Endodermal cell (in vitro differentiated cells): Measurements from ENCODE around the gene CUX1. TPM values are rescaled to one million over a fixed set of nuclear protein-coding genes. Genes with fewer than 3 reads are reported as not detected.
"Not testable (repeated sequence)": the region's sequence is repeated elsewhere in the genome, so short reads cannot be mapped to it uniquely, and the experiment has no call there.

Experiments
- DNase-seq: peaks from one replicate; pipeline ENCODE4 v3.0.0-alpha.2; 2017
- H3K27ac ChIP-seq: 2 replicates; pipeline ENCODE4 v1.5.1; 2013; ENCODE audit warnings: mild to moderate bottlenecking, low read depth, low read length, moderate library complexity
- H3K27me3 ChIP-seq: 2 replicates; pipeline ENCODE4 v1.6.1; 2013; ENCODE audit warnings: mild to moderate bottlenecking, low read length, moderate library complexity; ENCODE audit not compliant: insufficient read depth, control insufficient read depth, poor library complexity, severe bottlenecking
- H3K36me3 ChIP-seq: 2 replicates; pipeline ENCODE4 v1.7.0; 2013; ENCODE audit warnings: mild to moderate bottlenecking, low read length, moderate library complexity; ENCODE audit not compliant: control insufficient read depth, insufficient read depth
- H3K4me1 ChIP-seq: one replicate; pipeline ENCODE4 v1.7.0; 2013; ENCODE audit warnings: low read length; ENCODE audit not compliant: control insufficient read depth, insufficient read depth
- H3K4me3 ChIP-seq: 2 replicates; pipeline ENCODE4 v1.5.1; 2013; ENCODE audit warnings: mild to moderate bottlenecking, low read length, moderate library complexity
- H3K9ac ChIP-seq: 2 replicates; pipeline ENCODE4 v1.6.1; 2013; ENCODE audit warnings: mild to moderate bottlenecking, low read length, moderate library complexity; ENCODE audit not compliant: poor library complexity, severe bottlenecking; ENCODE audit errors: extremely low read depth
- H3K9me3 ChIP-seq: 2 replicates; pipeline ENCODE4 v1.6.1; 2013; ENCODE audit warnings: mild to moderate bottlenecking, low read length, moderate library complexity; ENCODE audit not compliant: control insufficient read depth
- H3K27ac Mint-ChIP-seq: 2 replicates; pipeline ENCODE4 v1.8.0; 2020; ENCODE audit warnings: mixed read lengths
- H3K27me3 Mint-ChIP-seq: 2 replicates; pipeline ENCODE4 v1.8.0; 2021; ENCODE audit warnings: mild to moderate bottlenecking, mixed read lengths; ENCODE audit not compliant: insufficient read depth
- H3K36me3 Mint-ChIP-seq: 2 replicates; pipeline ENCODE4 v1.8.0; 2020; ENCODE audit warnings: low read depth, mixed read lengths
- H3K4me1 Mint-ChIP-seq: 2 replicates; pipeline ENCODE4 v1.8.0; 2020; ENCODE audit warnings: mixed read lengths
- H3K4me3 Mint-ChIP-seq: 2 replicates; pipeline ENCODE4 v1.8.0; 2020; ENCODE audit warnings: mild to moderate bottlenecking, moderate library complexity, mixed read lengths
- H3K9me3 Mint-ChIP-seq: 2 replicates; pipeline ENCODE4 v1.8.0; 2020; ENCODE audit warnings: mild to moderate bottlenecking, mixed read lengths
- WGBS, 2 experiments: methylation state at CpG; one replicate each; pipeline versions ENCODE4 v1.1.5 to v1.1.7; 2013; ENCODE audit warnings: missing lambda C conversion rate in 2 of 2, mixed read lengths in 1 of 2; ENCODE audit not compliant: insufficient coverage in 1 of 2, insufficient read length in 1 of 2; 5-methylcytosine and 5-hydroxymethylcytosine counted together
- total RNA-seq, 2 donors: library from RNA; stranded (reverse); fragmentation: NEBNext Ultra II Directional in 1 of 2; extraction: Animal tissue kit (Norgen Biotek cat#: 25700) in 1 of 2; gene quantifications; 2 replicates in 1 of 2; 3 replicates in 1 of 2; pipeline ENCODE4 v1.2.1, GENCODE V29; 2021
- TF ChIP-seq, protein P1 (sequence below): fragments of 200-600 bp; sonication (generic); conservative IDR thresholded peaks from 2 replicates; pipeline ENCODE4 v1.5.0; 2021; ENCODE audit warnings: antibody characterized with exemption, mild to moderate bottlenecking

Gene CUX1
- total RNA-seq, 2 donors from 2014 or later: 85.1 to 108 TPM

DNA sequence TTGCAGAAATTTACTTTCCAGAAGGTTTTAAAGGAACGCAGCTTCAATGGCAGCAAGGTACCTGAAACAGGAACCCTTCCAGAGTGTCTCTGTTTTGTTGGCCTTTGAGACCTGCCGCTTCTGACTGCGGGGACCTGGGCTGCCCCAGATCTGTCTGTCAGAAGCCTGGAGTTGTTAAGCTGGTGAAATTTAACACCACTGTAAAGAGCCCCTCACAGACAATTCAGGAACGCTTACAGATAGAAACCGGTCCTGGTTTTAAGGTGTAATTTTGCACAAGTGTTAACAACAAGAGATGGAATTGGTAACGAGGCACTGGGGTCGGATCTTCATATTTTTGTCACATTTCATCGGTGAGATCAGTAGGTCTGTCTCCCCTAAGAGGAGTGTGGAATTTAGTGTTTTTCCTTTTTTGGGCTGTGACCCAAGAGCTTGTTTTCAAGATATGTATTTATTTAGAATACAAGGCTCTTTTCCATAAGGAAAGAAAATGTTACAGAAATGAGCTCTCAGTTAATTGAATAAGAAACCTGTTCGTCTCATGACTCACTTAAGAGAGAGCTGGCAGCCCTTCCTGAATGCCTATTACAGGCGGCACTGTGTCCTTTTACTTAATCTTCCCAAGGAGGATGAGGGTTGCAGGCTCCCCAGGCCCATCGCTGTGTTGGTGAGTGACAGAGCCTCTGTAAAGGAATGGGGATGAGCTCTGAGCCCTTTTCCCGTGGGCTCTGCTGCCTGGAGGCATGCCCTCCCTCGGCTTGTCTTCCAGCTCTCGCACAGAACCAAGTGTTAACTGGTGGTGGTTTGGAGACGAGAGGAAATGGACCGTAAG lies 168.7 kb downstream of the CUX1 start:
- peaks cover 35% of the 10 kb centered on the region for H3K36me3 Mint-ChIP-seq
- H3K4me1 ChIP-seq: peaks cover 9% of the 10 kb centered on the region
- peak; percentile 69 for DNase-seq
- 58 to 70% methylated on average over 11 to 16 of the region's 16 CpGs for WGBS, 2 experiments
- H3K27me3 Mint-ChIP-seq: no peaks in the 10 kb centered on the region
- TF ChIP-seq, protein P1, sequence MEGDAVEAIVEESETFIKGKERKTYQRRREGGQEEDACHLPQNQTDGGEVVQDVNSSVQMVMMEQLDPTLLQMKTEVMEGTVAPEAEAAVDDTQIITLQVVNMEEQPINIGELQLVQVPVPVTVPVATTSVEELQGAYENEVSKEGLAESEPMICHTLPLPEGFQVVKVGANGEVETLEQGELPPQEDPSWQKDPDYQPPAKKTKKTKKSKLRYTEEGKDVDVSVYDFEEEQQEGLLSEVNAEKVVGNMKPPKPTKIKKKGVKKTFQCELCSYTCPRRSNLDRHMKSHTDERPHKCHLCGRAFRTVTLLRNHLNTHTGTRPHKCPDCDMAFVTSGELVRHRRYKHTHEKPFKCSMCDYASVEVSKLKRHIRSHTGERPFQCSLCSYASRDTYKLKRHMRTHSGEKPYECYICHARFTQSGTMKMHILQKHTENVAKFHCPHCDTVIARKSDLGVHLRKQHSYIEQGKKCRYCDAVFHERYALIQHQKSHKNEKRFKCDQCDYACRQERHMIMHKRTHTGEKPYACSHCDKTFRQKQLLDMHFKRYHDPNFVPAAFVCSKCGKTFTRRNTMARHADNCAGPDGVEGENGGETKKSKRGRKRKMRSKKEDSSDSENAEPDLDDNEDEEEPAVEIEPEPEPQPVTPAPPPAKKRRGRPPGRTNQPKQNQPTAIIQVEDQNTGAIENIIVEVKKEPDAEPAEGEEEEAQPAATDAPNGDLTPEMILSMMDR: no peak
- H3K27ac Mint-ChIP-seq: peak overlapping the region; percentile 91
- no peak overlapping the region for H3K4me3 Mint-ChIP-seq
- H3K4me1 Mint-ChIP-seq: peaks cover 19% of the 10 kb centered on the region
- no peak overlapping the region for H3K27ac ChIP-seq
- H3K9me3 ChIP-seq: peaks cover 9% of the 10 kb centered on the region
- no peak overlapping the region for H3K9ac ChIP-seq
- no peaks in the 10 kb centered on the region for H3K27me3 ChIP-seq
- H3K36me3 ChIP-seq: peaks cover 17% of the 10 kb centered on the region
- peak overlapping the region; percentile 30 for H3K4me3 ChIP-seq
- peaks cover 10% of the 10 kb centered on the region for H3K9me3 Mint-ChIP-seq

DNA sequence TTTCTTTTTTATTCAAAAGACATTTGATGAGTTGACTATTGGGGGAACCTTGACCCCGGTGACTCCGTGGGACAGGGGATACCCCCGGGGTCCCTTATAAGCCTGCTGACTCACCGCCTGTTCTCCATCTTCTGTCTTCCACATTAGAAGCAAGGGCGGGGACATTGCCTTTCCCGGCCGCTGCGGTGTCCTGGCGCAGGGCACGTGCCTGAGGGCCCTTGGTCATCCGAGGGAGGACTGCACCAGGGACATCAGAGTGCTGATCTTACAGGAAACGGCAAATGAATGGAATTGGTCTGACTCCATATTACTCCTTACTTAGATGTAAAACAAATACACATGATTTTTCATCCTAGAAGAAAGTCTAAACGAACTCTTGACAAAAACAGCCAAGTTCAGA lies 170.1 kb downstream of the CUX1 start:
- H3K27ac Mint-ChIP-seq: no peak overlapping the region
- H3K4me1 Mint-ChIP-seq: peaks cover 19% of the 10 kb centered on the region
- peaks cover 10% of the 10 kb centered on the region for H3K9me3 Mint-ChIP-seq
- H3K4me3 Mint-ChIP-seq: no peak overlapping the region
- peaks cover 9% of the 10 kb centered on the region for H3K9me3 ChIP-seq
- TF ChIP-seq, protein P1: no peak
- no peaks in the 10 kb centered on the region for H3K27me3 ChIP-seq
- peaks cover 17% of the 10 kb centered on the region for H3K36me3 ChIP-seq
- no peaks in the 10 kb centered on the region for H3K27me3 Mint-ChIP-seq
- no peak overlapping the region for H3K27ac ChIP-seq
- H3K36me3 Mint-ChIP-seq: peaks cover 34% of the 10 kb centered on the region
- no peak overlapping the region for H3K9ac ChIP-seq
- peaks cover 9% of the 10 kb centered on the region for H3K4me1 ChIP-seq
- DNase-seq: no peak
- 89 to 93% methylated on average over 13 of the region's 13 CpGs for WGBS, 2 experiments
- no peak overlapping the region for H3K4me3 ChIP-seq

DNA sequence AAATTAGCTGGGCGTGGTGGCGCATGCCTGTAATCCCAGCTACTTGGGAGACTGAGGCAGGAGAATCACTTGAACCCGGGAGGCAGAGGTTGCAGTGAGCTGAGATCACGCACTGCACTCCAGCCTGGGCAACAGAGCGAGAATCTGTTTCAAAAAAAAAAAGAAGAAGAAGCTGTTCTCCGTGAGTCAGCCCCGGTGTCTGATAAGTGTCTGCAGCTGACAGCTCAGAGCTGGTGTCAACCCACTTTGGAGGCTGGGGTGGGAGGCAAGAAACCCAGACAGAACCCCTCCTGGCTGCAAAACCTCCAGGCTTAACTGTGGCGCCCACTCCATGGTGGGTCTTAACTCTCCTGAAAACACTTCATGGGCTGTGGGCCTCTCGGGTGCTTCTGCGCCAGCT lies 170.6 kb downstream of the CUX1 start:
- H3K4me1 Mint-ChIP-seq: peaks cover 19% of the 10 kb centered on the region
- H3K27ac Mint-ChIP-seq, H3K27ac ChIP-seq, DNase-seq, H3K9ac ChIP-seq, H3K27me3 Mint-ChIP-seq, H3K27me3 ChIP-seq, H3K4me3 Mint-ChIP-seq, H3K4me1 ChIP-seq, H3K9me3 Mint-ChIP-seq, H3K4me3 ChIP-seq, H3K9me3 ChIP-seq: not testable (repeated sequence)
- peaks cover 14% of the 10 kb centered on the region for H3K36me3 ChIP-seq
- H3K36me3 Mint-ChIP-seq: peaks cover 30% of the 10 kb centered on the region
- WGBS, 2 experiments: 93 to 94% methylated on average over 9 to 10 of the region's 10 CpGs
